OCI-LY7 (cell line): ENCODE measurements around the gene ALG5. TPM values are rescaled to one million over a fixed set of nuclear protein-coding genes. Genes with fewer than 3 reads are reported as not detected.

ENCODE experiments used
- BruUV-seq: library from RNA; stranded (reverse); fragments of 400-500 nt; replicated peaks from 2 replicates; lab custom pipeline; 2021; lab: Mats Ljungman, UMichigan
- CTCF ChIA-PET: fragments of 300-600 bp; sonication (Branson Sonifier 250); formaldehyde crosslinking; loops from one replicate; lab custom pipeline; 2022; ENCODE audit warnings: antibody characterized with exemption; ENCODE audit not compliant: unreplicated experiment; lab: Charles Lee
- POLR2A ChIA-PET: fragments of 300-600 bp; sonication (Branson Sonifier 250); formaldehyde crosslinking; loops from one replicate; lab custom pipeline; 2022; ENCODE audit warnings: antibody characterized with exemption; lab: Charles Lee
- DNase-seq: peaks from one replicate; pipeline ENCODE4 v3.0.0-alpha.2; 2015; ENCODE audit warnings: low spot score
- H2AFZ ChIP-seq: fragments of 200-600 bp; sonication (generic), shearing (Covaris generic); 2 replicates; pipeline ENCODE4 v1.6.1; 2014; ENCODE audit warnings: mild to moderate bottlenecking, antibody characterized with exemption, low read length, moderate library complexity
- H3K27ac ChIP-seq: fragments of 200-600 bp; sonication (generic); 2 replicates; pipeline ENCODE4 v1.5.1; 2014; ENCODE audit warnings: mixed run types, low read depth, mild to moderate bottlenecking, moderate library complexity, low read length, inconsistent platforms; ENCODE audit not compliant: poor library complexity, severe bottlenecking
- H3K36me3 ChIP-seq: fragments of 200-600 bp; sonication (generic); 2 replicates; pipeline ENCODE4 v1.6.1; 2014; ENCODE audit warnings: mild to moderate bottlenecking, antibody characterized with exemption, low read length, moderate library complexity, mixed read lengths; ENCODE audit not compliant: insufficient read depth
- H3K4me1 ChIP-seq: fragments of 200-600 bp; sonication (generic); 2 replicates; pipeline ENCODE4 v1.5.1; 2014; ENCODE audit warnings: mild to moderate bottlenecking, low read length; ENCODE audit not compliant: insufficient read depth, poor library complexity, severe bottlenecking
- H3K4me2 ChIP-seq: fragments of 200-600 bp; sonication (generic); 2 replicates; pipeline ENCODE4 v1.6.1; 2014; ENCODE audit warnings: mild to moderate bottlenecking, low read length
- H3K4me3 ChIP-seq: fragments of 200-600 bp; sonication (generic); 2 replicates; pipeline ENCODE4 v1.5.1; 2014; ENCODE audit warnings: mild to moderate bottlenecking, low read depth, low read length; ENCODE audit not compliant: poor library complexity, severe bottlenecking
- H3K79me2 ChIP-seq: fragments of 200-600 bp; sonication (generic); 2 replicates; pipeline ENCODE4 v1.6.1; 2016; ENCODE audit warnings: low read depth, mild to moderate bottlenecking, low read length, moderate library complexity, mixed read lengths; ENCODE audit not compliant: insufficient read depth
- H3K9me2 ChIP-seq: fragments of 200-600 bp; sonication (generic); 2 replicates; pipeline ENCODE4 v1.6.1; 2016; ENCODE audit warnings: mild to moderate bottlenecking, low read length, mixed read lengths; ENCODE audit not compliant: insufficient read depth
- H3K9me3 ChIP-seq: fragments of 200-600 bp; sonication (generic); 2 replicates; pipeline ENCODE4 v1.6.1; 2014; ENCODE audit warnings: mild to moderate bottlenecking, mixed run types, low read length, mixed read lengths
- H4K20me1 ChIP-seq: fragments of 200-600 bp; sonication (generic); 2 replicates; pipeline ENCODE4 v1.6.1; 2014; ENCODE audit warnings: mild to moderate bottlenecking, antibody characterized with exemption, low read length, moderate library complexity, mixed read lengths; ENCODE audit not compliant: insufficient read depth
- EZH2phosphoT487 ChIP-seq: fragments of 200-600 bp; sonication (generic); IDR thresholded peaks from 2 replicates; pipeline ENCODE4 v1.6.1; 2018; ENCODE audit warnings: low read depth, borderline replicate concordance, mild to moderate bottlenecking, mixed run types, antibody characterized with exemption, low read length, moderate library complexity, mixed read lengths
- intact Hi-C: fragments of 100-400 bp; cut with micrococcal nuclease; formaldehyde crosslinking; loops from one replicate; pipeline ENCODE4 v1.10.0; 2022; ENCODE audit not compliant: unreplicated experiment
- total RNA-seq, 2 experiments: library from RNA; depleted of rRNA in 1 of 2; stranded (reverse); fragments of >200 nt in 1 of 2; shearing (Covaris generic) in 1 of 2; gene quantifications; 2 replicates each; pipeline ENCODE4 v1.2.3, GENCODE V29; 2014 to 2022
- TF ChIP-seq, protein P1 (sequence below): fragments of 200-600 bp; sonication (generic); conservative IDR thresholded peaks from 2 replicates; pipeline ENCODE4 v1.5.1; 2014; ENCODE audit warnings: mild to moderate bottlenecking, antibody characterized with exemption, low read length, moderate library complexity, mixed read lengths

ALG5 gene
- total RNA-seq, 2 experiments from 2014 or later: 23.8 to 31.6 TPM

DNA sequence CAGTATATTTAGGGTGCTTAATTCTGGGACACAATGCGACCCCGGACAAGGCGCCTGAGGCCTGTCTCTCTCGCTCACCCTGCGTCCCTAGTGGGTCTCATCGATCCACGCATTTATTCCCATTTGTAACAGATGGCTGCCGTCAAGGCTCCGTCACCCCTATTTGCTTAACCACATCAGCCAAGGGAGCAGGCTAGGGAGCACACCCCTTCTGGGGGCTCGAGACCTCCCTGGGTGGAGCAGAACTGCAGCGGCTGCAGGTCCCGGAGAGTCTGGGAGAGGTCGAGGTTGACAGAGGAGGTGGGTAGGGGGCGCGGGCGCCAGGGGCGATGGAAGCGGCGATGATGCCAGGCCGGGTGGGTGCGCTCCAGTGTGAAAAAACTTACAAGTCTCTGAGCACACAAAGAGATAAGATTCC, 507 bp downstream of the ALG5 start:
- DNase-seq: peak; percentile 29
- Histone ChIP-seq H3K4me2 (peak overlapping the region; percentile 86), H3K4me1 (peaks cover 26% of the 10 kb centered on the region), H2AFZ (peak overlapping the region; percentile 83; the same call in 1 of the 2 replicates), H3K9me2 (no peaks in the 10 kb centered on the region), H3K79me2 (peaks cover 77% of the 10 kb centered on the region), H3K27ac (peak overlapping the region; percentile 91), H3K4me3 (peak overlapping the region; percentile 98), H3K36me3 (peaks cover 43% of the 10 kb centered on the region), H4K20me1 (peaks cover 9% of the 10 kb centered on the region; the same call in 1 of the 2 replicates), H3K9me3 (no peaks in the 10 kb centered on the region)
- TF ChIP-seq, protein P1, sequence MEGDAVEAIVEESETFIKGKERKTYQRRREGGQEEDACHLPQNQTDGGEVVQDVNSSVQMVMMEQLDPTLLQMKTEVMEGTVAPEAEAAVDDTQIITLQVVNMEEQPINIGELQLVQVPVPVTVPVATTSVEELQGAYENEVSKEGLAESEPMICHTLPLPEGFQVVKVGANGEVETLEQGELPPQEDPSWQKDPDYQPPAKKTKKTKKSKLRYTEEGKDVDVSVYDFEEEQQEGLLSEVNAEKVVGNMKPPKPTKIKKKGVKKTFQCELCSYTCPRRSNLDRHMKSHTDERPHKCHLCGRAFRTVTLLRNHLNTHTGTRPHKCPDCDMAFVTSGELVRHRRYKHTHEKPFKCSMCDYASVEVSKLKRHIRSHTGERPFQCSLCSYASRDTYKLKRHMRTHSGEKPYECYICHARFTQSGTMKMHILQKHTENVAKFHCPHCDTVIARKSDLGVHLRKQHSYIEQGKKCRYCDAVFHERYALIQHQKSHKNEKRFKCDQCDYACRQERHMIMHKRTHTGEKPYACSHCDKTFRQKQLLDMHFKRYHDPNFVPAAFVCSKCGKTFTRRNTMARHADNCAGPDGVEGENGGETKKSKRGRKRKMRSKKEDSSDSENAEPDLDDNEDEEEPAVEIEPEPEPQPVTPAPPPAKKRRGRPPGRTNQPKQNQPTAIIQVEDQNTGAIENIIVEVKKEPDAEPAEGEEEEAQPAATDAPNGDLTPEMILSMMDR: no peak
- no peak for TF ChIP-seq EZH2phosphoT487
- BruUV-seq: no TSS peak
- intact Hi-C loops: loop anchor here (1.0 kb wide), 2 partner anchors 70 to 179 kb away; partner anchors contain the start of gene RFXAP
- CTCF ChIA-PET: no interaction called here
- POLR2A ChIA-PET: interaction anchor here (1.3 kb wide), 1 partner anchor 12 kb away, joined by 4 read pairs; no protein-coding TSS in a partner anchor

DNA sequence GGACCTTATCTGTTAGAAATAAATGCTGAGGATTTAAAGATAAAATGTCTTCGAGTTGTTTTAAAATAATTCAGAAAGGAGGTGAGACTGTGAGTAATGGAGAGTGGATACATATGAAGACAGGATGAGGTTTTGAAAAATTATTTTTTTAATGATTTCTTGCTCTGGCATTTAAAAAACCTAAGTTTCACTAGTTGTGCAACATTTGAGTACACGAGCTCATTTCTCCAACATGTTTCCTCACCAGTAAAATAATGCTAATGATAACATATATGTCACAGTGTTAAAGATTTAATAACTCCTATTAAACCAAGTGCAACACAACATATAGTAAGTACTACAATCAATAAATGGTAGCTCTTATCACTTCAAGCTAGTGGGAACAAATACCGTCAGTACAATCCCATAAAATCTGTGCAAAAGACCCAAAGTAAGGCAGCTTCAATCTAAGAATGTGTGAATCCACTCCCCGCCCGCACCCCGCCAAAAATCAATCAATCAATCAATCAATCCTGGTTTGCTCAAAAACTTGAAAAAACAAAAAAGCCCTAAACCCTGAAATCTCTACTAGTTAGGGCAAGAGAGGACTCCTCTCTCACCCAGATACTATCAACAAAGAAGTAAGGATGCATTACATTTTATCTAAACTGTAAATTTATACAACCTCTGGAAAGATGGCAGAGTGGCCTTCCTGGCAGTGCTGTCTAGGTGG, 1.3 kb downstream of the ALG5 start:
- H3K4me2 ChIP-seq: peak overlapping the region; percentile 86
- peak overlapping the region; percentile 98 for H3K4me3 ChIP-seq
- ChIA-PET POLR2A (interaction anchor here (0.7 to 1.3 kb wide), 7 partner anchors 8 to 171 kb away, joined by 3 to 5 read pairs (median 4); no protein-coding TSS in a partner anchor), CTCF (interaction anchor here (1.0 kb wide), 1 partner anchor 17 kb away, joined by 3 read pairs; no protein-coding TSS in a partner anchor)
- TSS peak; percentile 47 for BruUV-seq
- DNase-seq: no peak
- TF ChIP-seq, protein P1: no peak
- TF ChIP-seq EZH2phosphoT487: no peak
- no peaks in the 10 kb centered on the region for H3K9me2 ChIP-seq
- peaks cover 19% of the 10 kb centered on the region for H3K4me1 ChIP-seq
- H3K27ac ChIP-seq: no peak overlapping the region
- peaks cover 9% of the 10 kb centered on the region; the same call in 1 of the 2 replicates for H4K20me1 ChIP-seq
- intact Hi-C loops: no loop called here
- H3K79me2 ChIP-seq: peaks cover 70% of the 10 kb centered on the region
- H3K36me3 ChIP-seq: peaks cover 43% of the 10 kb centered on the region
- H2AFZ ChIP-seq: no peak overlapping the region
- no peaks in the 10 kb centered on the region for H3K9me3 ChIP-seq
